OCI-LY7 (cell line): ENCODE measurements around the gene HAX1. TPM values are rescaled to one million over a fixed set of nuclear protein-coding genes. Genes with fewer than 3 reads are reported as not detected.
A peak's percentile ranks its signal among the peaks of the same experiment; 100 is the strongest.

Experiments
- Bru-seq: library from RNA; stranded (reverse); fragments of 400-500 nt; gene quantifications from one replicate; lab custom pipeline; 2021; lab: Mats Ljungman, UMichigan
- BruChase-seq, 2 experiments: library from RNA; stranded (reverse); fragments of 400-500 nt; gene quantifications; one replicate each; lab custom pipeline; 2021; lab: Mats Ljungman, UMichigan
- BruUV-seq: library from RNA; stranded (reverse); fragments of 400-500 nt; replicated peaks from 2 replicates; lab custom pipeline; 2021; lab: Mats Ljungman, UMichigan
- CTCF ChIA-PET: fragments of 300-600 bp; sonication (Branson Sonifier 250); formaldehyde crosslinking; loops from one replicate; lab custom pipeline; 2022; ENCODE audit warnings: antibody characterized with exemption; ENCODE audit not compliant: unreplicated experiment; lab: Charles Lee
- POLR2A ChIA-PET: fragments of 300-600 bp; sonication (Branson Sonifier 250); formaldehyde crosslinking; loops from one replicate; lab custom pipeline; 2022; ENCODE audit warnings: antibody characterized with exemption; lab: Charles Lee
- DNase-seq: peaks from one replicate; pipeline ENCODE4 v3.0.0-alpha.2; 2015; ENCODE audit warnings: low spot score
- H2AFZ ChIP-seq: fragments of 200-600 bp; sonication (generic), shearing (Covaris generic); 2 replicates; pipeline ENCODE4 v1.6.1; 2014; ENCODE audit warnings: mild to moderate bottlenecking, antibody characterized with exemption, low read length, moderate library complexity
- H3K27ac ChIP-seq: fragments of 200-600 bp; sonication (generic); 2 replicates; pipeline ENCODE4 v1.5.1; 2014; ENCODE audit warnings: mixed run types, low read depth, mild to moderate bottlenecking, moderate library complexity, low read length, inconsistent platforms; ENCODE audit not compliant: poor library complexity, severe bottlenecking
- H3K36me3 ChIP-seq: fragments of 200-600 bp; sonication (generic); 2 replicates; pipeline ENCODE4 v1.6.1; 2014; ENCODE audit warnings: mild to moderate bottlenecking, antibody characterized with exemption, low read length, moderate library complexity, mixed read lengths; ENCODE audit not compliant: insufficient read depth
- H3K4me1 ChIP-seq: fragments of 200-600 bp; sonication (generic); 2 replicates; pipeline ENCODE4 v1.5.1; 2014; ENCODE audit warnings: mild to moderate bottlenecking, low read length; ENCODE audit not compliant: insufficient read depth, poor library complexity, severe bottlenecking
- H3K4me2 ChIP-seq: fragments of 200-600 bp; sonication (generic); 2 replicates; pipeline ENCODE4 v1.6.1; 2014; ENCODE audit warnings: mild to moderate bottlenecking, low read length
- H3K4me3 ChIP-seq: fragments of 200-600 bp; sonication (generic); 2 replicates; pipeline ENCODE4 v1.5.1; 2014; ENCODE audit warnings: mild to moderate bottlenecking, low read depth, low read length; ENCODE audit not compliant: poor library complexity, severe bottlenecking
- H3K79me2 ChIP-seq: fragments of 200-600 bp; sonication (generic); 2 replicates; pipeline ENCODE4 v1.6.1; 2016; ENCODE audit warnings: low read depth, mild to moderate bottlenecking, low read length, moderate library complexity, mixed read lengths; ENCODE audit not compliant: insufficient read depth
- H3K9me2 ChIP-seq: fragments of 200-600 bp; sonication (generic); 2 replicates; pipeline ENCODE4 v1.6.1; 2016; ENCODE audit warnings: mild to moderate bottlenecking, low read length, mixed read lengths; ENCODE audit not compliant: insufficient read depth
- H3K9me3 ChIP-seq: fragments of 200-600 bp; sonication (generic); 2 replicates; pipeline ENCODE4 v1.6.1; 2014; ENCODE audit warnings: mild to moderate bottlenecking, mixed run types, low read length, mixed read lengths
- H4K20me1 ChIP-seq: fragments of 200-600 bp; sonication (generic); 2 replicates; pipeline ENCODE4 v1.6.1; 2014; ENCODE audit warnings: mild to moderate bottlenecking, antibody characterized with exemption, low read length, moderate library complexity, mixed read lengths; ENCODE audit not compliant: insufficient read depth
- EZH2phosphoT487 ChIP-seq: fragments of 200-600 bp; sonication (generic); IDR thresholded peaks from 2 replicates; pipeline ENCODE4 v1.6.1; 2018; ENCODE audit warnings: low read depth, borderline replicate concordance, mild to moderate bottlenecking, mixed run types, antibody characterized with exemption, low read length, moderate library complexity, mixed read lengths
- intact Hi-C: fragments of 100-400 bp; cut with micrococcal nuclease; formaldehyde crosslinking; loops from one replicate; pipeline ENCODE4 v1.10.0; 2022; ENCODE audit not compliant: unreplicated experiment
- long read RNA-seq: library from polyadenylated mRNA; stranded (forward); transcript quantifications from one replicate; pipeline ENCODE4 v2.0.0, GENCODE V29; 2022
- total RNA-seq, 2 experiments: library from RNA; depleted of rRNA in 1 of 2; stranded (reverse); fragments of >200 nt in 1 of 2; shearing (Covaris generic) in 1 of 2; gene quantifications; 2 replicates each; pipeline ENCODE4 v1.2.3, GENCODE V29; 2014 to 2022
- TF ChIP-seq, protein P1 (sequence below): fragments of 200-600 bp; sonication (generic); conservative IDR thresholded peaks from 2 replicates; pipeline ENCODE4 v1.5.1; 2014; ENCODE audit warnings: mild to moderate bottlenecking, antibody characterized with exemption, low read length, moderate library complexity, mixed read lengths

HAX1 gene
- 196 and 208 TPM in 2 replicates for total RNA-seq (2014; rRNA removed; shearing (Covaris generic))
- 170 and 174 TPM in 2 replicates for total RNA-seq (2022)
- Bru-seq, nascent RNA = percentile 84 among the genes with signal in this experiment
- BruChase-seq, experiment 1, labeled RNA remaining after a 6-hour chase = percentile 96 among the genes with signal in this experiment
- BruChase-seq, experiment 2, labeled RNA remaining after a 2-hour chase = percentile 88 among the genes with signal in this experiment
- long read RNA-seq, transcript HAX1-201 (7 exons, 1,227 nt) = major isoform, 174 of 204 reads
- long read RNA-seq, transcript HAX1-210 (6 exons, 1,284 nt) = minor isoform, 6 of 204 reads
- long read RNA-seq, partial matches to known transcripts = 4 of 204 reads
- long read RNA-seq, other reads (novel, unspliced or antisense) = 12 of 204 reads

- DNase-seq = peak; percentile 98
- H2AFZ ChIP-seq = peak within 1 kb of the TSS; percentile 88
- peaks cover 21% of the 10 kb centered on the region for H3K4me1 ChIP-seq
- H3K9me3 ChIP-seq = no peaks in the 10 kb centered on the region
- ChIA-PET CTCF (interaction anchor here (0.6 to 1.1 kb wide), 4 partner anchors 50 to 143 kb away, joined by 3 to 4 read pairs (median 3); no protein-coding TSS in a partner anchor), POLR2A (interaction anchor here (0.6 to 1.4 kb wide), 6 partner anchors 11 to 443 kb away, joined by 3 to 5 read pairs (median 4); no protein-coding TSS in a partner anchor)
- no TSS peak for BruUV-seq
- peaks cover 56% of the 10 kb centered on the region for H3K36me3 ChIP-seq
- TF ChIP-seq, protein P1, sequence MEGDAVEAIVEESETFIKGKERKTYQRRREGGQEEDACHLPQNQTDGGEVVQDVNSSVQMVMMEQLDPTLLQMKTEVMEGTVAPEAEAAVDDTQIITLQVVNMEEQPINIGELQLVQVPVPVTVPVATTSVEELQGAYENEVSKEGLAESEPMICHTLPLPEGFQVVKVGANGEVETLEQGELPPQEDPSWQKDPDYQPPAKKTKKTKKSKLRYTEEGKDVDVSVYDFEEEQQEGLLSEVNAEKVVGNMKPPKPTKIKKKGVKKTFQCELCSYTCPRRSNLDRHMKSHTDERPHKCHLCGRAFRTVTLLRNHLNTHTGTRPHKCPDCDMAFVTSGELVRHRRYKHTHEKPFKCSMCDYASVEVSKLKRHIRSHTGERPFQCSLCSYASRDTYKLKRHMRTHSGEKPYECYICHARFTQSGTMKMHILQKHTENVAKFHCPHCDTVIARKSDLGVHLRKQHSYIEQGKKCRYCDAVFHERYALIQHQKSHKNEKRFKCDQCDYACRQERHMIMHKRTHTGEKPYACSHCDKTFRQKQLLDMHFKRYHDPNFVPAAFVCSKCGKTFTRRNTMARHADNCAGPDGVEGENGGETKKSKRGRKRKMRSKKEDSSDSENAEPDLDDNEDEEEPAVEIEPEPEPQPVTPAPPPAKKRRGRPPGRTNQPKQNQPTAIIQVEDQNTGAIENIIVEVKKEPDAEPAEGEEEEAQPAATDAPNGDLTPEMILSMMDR = peak; percentile 94
- no peak for TF ChIP-seq EZH2phosphoT487
- intact Hi-C loops = loop anchor here (1.0 kb wide), 4 partner anchors 52 to 282 kb away; partner anchors contain the start of genes RPS27 and UBAP2L
- H3K9me2 ChIP-seq = no peaks in the 10 kb centered on the region
- H3K4me2 ChIP-seq = peak within 1 kb of the TSS; percentile 95
- peak within 1 kb of the TSS; percentile 74 for H3K27ac ChIP-seq
- peak within 1 kb of the TSS; percentile 92 for H3K4me3 ChIP-seq
- H4K20me1 ChIP-seq = no peaks in the 10 kb centered on the region
- peaks cover 14% of the 10 kb centered on the region; the same call in 1 of the 2 replicates for H3K79me2 ChIP-seq
Measured at GRCh38 chr1:154272217-154272998, at the start of gene HAX1. Gene HAX1 (plus strand): TSS chr1:154272629. CDS start chr1:154272724, 95 bp downstream.

DNA sequence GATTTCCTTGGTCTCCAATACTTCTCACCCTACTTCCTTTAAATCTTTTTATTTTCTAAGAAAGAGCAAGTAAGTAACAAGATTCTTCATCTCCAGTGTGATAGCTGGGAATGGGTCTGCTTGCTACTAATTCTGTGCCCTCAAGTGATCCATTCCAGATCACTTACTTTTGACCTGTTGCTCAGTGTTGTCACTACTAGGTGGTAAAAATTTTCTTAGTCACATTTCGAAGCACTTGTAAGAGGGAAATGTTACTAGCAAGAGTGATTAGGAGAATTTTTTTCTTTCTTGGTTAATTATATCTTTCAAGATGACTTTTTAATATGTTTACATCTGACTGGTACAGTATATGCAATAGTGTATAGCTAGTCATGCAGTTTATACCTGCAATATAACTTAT is 49.5 kb upstream of the HAX1 start:
- peak overlapping the region; percentile 96 for H3K4me3 ChIP-seq
- H3K4me2 ChIP-seq = peak overlapping the region; percentile 90

GRCh38 chr1:154223621-154224020 is 48.8 kb upstream of the HAX1 start:
- DNase-seq = no peak
- H3K27ac ChIP-seq = no peak overlapping the region
- POLR2A ChIA-PET = no interaction called here
- H3K4me1 ChIP-seq = peaks cover 29% of the 10 kb centered on the region
- H4K20me1 ChIP-seq = peaks cover 29% of the 10 kb centered on the region; the same call in 1 of the 2 replicates
- no TSS peak for BruUV-seq
- H3K9me3 ChIP-seq = peaks cover 7% of the 10 kb centered on the region; the same call in 1 of the 2 replicates
- intact Hi-C loops = no loop called here
- no peak for TF ChIP-seq EZH2phosphoT487
- TF ChIP-seq, protein P1 = no peak
- no peaks in the 10 kb centered on the region for H3K9me2 ChIP-seq
- H3K36me3 ChIP-seq = peaks cover 84% of the 10 kb centered on the region
- H2AFZ ChIP-seq = no peak overlapping the region
- CTCF ChIA-PET = no interaction called here
- H3K4me2 ChIP-seq = peak overlapping the region; percentile 90
- H3K79me2 ChIP-seq = peaks cover 92% of the 10 kb centered on the region
- H3K4me3 ChIP-seq = peak overlapping the region; percentile 96

More for the DNA sequence above, 49.5 kb upstream of the HAX1 start:
- Histone ChIP-seq H3K4me1 (peaks cover 37% of the 10 kb centered on the region), H3K36me3 (peaks cover 84% of the 10 kb centered on the region), H3K9me2 (no peaks in the 10 kb centered on the region), H3K27ac (no peak overlapping the region), H2AFZ (no peak overlapping the region), H4K20me1 (peaks cover 36% of the 10 kb centered on the region; the same call in 1 of the 2 replicates), H3K79me2 (peaks cover 94% of the 10 kb centered on the region), H3K9me3 (peaks cover 7% of the 10 kb centered on the region; the same call in 1 of the 2 replicates)
- no TSS peak for BruUV-seq
- CTCF ChIA-PET = interaction anchor here (1.1 kb wide), 1 partner anchor 49 kb away, joined by 3 read pairs; no protein-coding TSS in a partner anchor
- intact Hi-C loops = no loop called here
- POLR2A ChIA-PET = interaction anchor here (0.5 to 0.7 kb wide), 3 partner anchors 9 to 954 kb away, joined by 3 to 4 read pairs (median 3); no protein-coding TSS in a partner anchor
- TF ChIP-seq EZH2phosphoT487 = no peak
- DNase-seq = no peak
